ENCODE results near the gene WDR62.
"Not testable (repeated sequence)": the region's sequence is repeated elsewhere in the genome, so short reads cannot be mapped to it uniquely, and the experiment has no call there.

- TF ChIP-seq CTCF, EP300 (IDR thresholded peaks at IDR 0.05): not testable (repeated sequence)
Observed at GRCh38 chr19:36068810-36069499, 14.3 kb downstream of the WDR62 start.

All from tibial nerve (tissue), 4 donors.